Hepatocyte (in vitro differentiated cells): ENCODE results near the gene AOC3.

Source experiments
- CTCF ChIP-seq: fragments of 200-600 bp; sonication (generic); IDR thresholded peaks from 2 replicates; pipeline ENCODE4 v1.5.1; 2016; ENCODE audit warnings: antibody characterized with exemption, mild to moderate bottlenecking; ENCODE audit not compliant: poor library complexity
- EZH2phosphoT487 ChIP-seq: fragments of 200-600 bp; sonication (generic); IDR thresholded peaks from one replicate; pipeline ENCODE4 v1.6.1; 2018; ENCODE audit warnings: antibody characterized with exemption, mild to moderate bottlenecking, low read depth, moderate library complexity; ENCODE audit not compliant: unreplicated experiment, severe bottlenecking

- TF ChIP-seq CTCF = no peak
- no peak for TF ChIP-seq EZH2phosphoT487
Measured at GRCh38 chr17:42906772-42907446, 55.9 kb downstream of the AOC3 start.
